ENCODE results near the gene PCDH17. TPM values are rescaled to one million over a fixed set of nuclear protein-coding genes. Genes with fewer than 3 reads are reported as not detected.

Gene PCDH17
- polyA plus RNA-seq, 1 donor (not counting 4 experiments of a cell fraction or from before 2014, with no cell fraction given) = not detected

- no peak overlapping the region for H2AFZ ChIP-seq (ENCODE audit: control insufficient read depth, low read length)
- TF ChIP-seq CTCF (optimal IDR thresholded peaks at IDR 0.05 in 1 of 3, IDR thresholded peaks at IDR 0.05 in 1 of 3, conservative IDR thresholded peaks at IDR 0.05 in 1 of 3; ENCODE audit: extremely low read depth in 1 of 3, insufficient read depth in 2 of 3, low read length in 3 of 3) (no peak), EZH2 (IDR thresholded peaks at IDR 0.05; ENCODE audit: low read length) (no peak)
- no peaks in the 10 kb centered on the region for H4K20me1 ChIP-seq (ENCODE audit: control insufficient read depth, extremely low read depth, insufficient read depth, low read length)
- no peaks in the 10 kb centered on the region for H3K4me1 ChIP-seq (ENCODE audit: control insufficient read depth, extremely low read depth, insufficient read depth, low read length)
- H3K9me3 ChIP-seq (ENCODE audit: control insufficient read depth, low read depth, low read length) = no peaks in the 10 kb centered on the region
- no peak overlapping the region for H3K4me2 ChIP-seq (ENCODE audit: control insufficient read depth, extremely low read depth, insufficient read depth, low read depth, low read length)
- no peak overlapping the region for H3K4me3 ChIP-seq (ENCODE audit: control insufficient read depth in 2 of 3, extremely low read depth in 1 of 3, insufficient read depth in 2 of 3, low read depth in 1 of 3, low read length in 3 of 3)
- H3K9me1 ChIP-seq (ENCODE audit: control insufficient read depth, extremely low read depth, insufficient read depth, low read length) = no peaks in the 10 kb centered on the region
- FAIRE-seq (no peak), DNase-seq (ENCODE audit: low read depth, low spot score) (no peak)
- no peak overlapping the region for H3K9ac ChIP-seq (ENCODE audit: control insufficient read depth, extremely low read depth, insufficient read depth, low read length)
- H3K79me2 ChIP-seq (ENCODE audit: control insufficient read depth, insufficient read depth, low read length) = no peaks in the 10 kb centered on the region
- no peaks in the 10 kb centered on the region for H3K36me3 ChIP-seq (ENCODE audit: control insufficient read depth in 2 of 2, extremely low read depth in 1 of 2, insufficient read depth in 2 of 2, low read length in 2 of 2)
- no peaks in the 10 kb centered on the region for H3K27me3 ChIP-seq (ENCODE audit: control insufficient read depth, extremely low read depth, insufficient read depth, low read length)
- no peak overlapping the region for H3K27ac ChIP-seq (ENCODE audit: control insufficient read depth, insufficient read depth, low read length)
- dilution Hi-C loops (cut with MboI; ENCODE audit: extremely low pct_ligation_motif_present, low sequenced_read_pairs) = no loop called here
Observed at GRCh38 chr13:57672168-57672567, 40.6 kb downstream of the PCDH17 start.

GRCh38 chr13:57673197-57673596, 41.7 kb downstream of the PCDH17 start:
- dilution Hi-C loops (cut with MboI; ENCODE audit: extremely low pct_ligation_motif_present, low sequenced_read_pairs) = no loop called here
- Histone ChIP-seq H3K27ac (ENCODE audit: control insufficient read depth, insufficient read depth, low read length) (no peak overlapping the region), H3K9me1 (ENCODE audit: control insufficient read depth, extremely low read depth, insufficient read depth, low read length) (no peaks in the 10 kb centered on the region), H4K20me1 (ENCODE audit: control insufficient read depth, extremely low read depth, insufficient read depth, low read length) (no peaks in the 10 kb centered on the region), H2AFZ (ENCODE audit: control insufficient read depth, low read length) (no peak overlapping the region), H3K4me2 (ENCODE audit: control insufficient read depth, extremely low read depth, insufficient read depth, low read depth, low read length) (no peak overlapping the region), H3K9me3 (ENCODE audit: control insufficient read depth, low read depth, low read length) (no peaks in the 10 kb centered on the region), H3K79me2 (ENCODE audit: control insufficient read depth, insufficient read depth, low read length) (no peaks in the 10 kb centered on the region), H3K4me3 (ENCODE audit: control insufficient read depth in 2 of 3, extremely low read depth in 1 of 3, insufficient read depth in 2 of 3, low read depth in 1 of 3, low read length in 3 of 3) (no peak overlapping the region), H3K27me3 (ENCODE audit: control insufficient read depth, extremely low read depth, insufficient read depth, low read length) (no peaks in the 10 kb centered on the region), H3K36me3 (ENCODE audit: control insufficient read depth in 2 of 2, extremely low read depth in 1 of 2, insufficient read depth in 2 of 2, low read length in 2 of 2) (no peaks in the 10 kb centered on the region), H3K9ac (ENCODE audit: control insufficient read depth, extremely low read depth, insufficient read depth, low read length) (no peak overlapping the region), H3K4me1 (ENCODE audit: control insufficient read depth, extremely low read depth, insufficient read depth, low read length) (no peaks in the 10 kb centered on the region)
- TF ChIP-seq EZH2 (IDR thresholded peaks at IDR 0.05; ENCODE audit: low read length) (no peak), CTCF (optimal IDR thresholded peaks at IDR 0.05 in 1 of 3, IDR thresholded peaks at IDR 0.05 in 1 of 3, conservative IDR thresholded peaks at IDR 0.05 in 1 of 3; ENCODE audit: extremely low read depth in 1 of 3, insufficient read depth in 2 of 3, low read length in 3 of 3) (no peak)
- no peak for FAIRE-seq
- no peak for DNase-seq (ENCODE audit: low read depth, low spot score)

Data from keratinocyte (primary cell).